T-cell (primary cell): Measurements from ENCODE around the gene SESN1. TPM values are rescaled to one million over a fixed set of nuclear protein-coding genes. Genes with fewer than 3 reads are reported as not detected.

Experiments
- ATAC-seq, 4 experiments: fragments of 200-7000 bp in 3 of 4; fragments of 150-1000 bp in 1 of 4; cut with Tn5 transposase; replicated peaks in 1 of 4; 1 replicate in 3 of 4; 2 replicates in 1 of 4; pipeline ENCODE4 v1.10.0; 2021; ENCODE audit warnings: moderate library complexity in 3 of 4, mild to moderate bottlenecking in 2 of 4, moderate number of reproducible peaks in 1 of 4
- CTCF ChIA-PET, 2 donors: fragments of 300-600 bp; sonication (Branson Sonifier 250); formaldehyde crosslinking; loops; one replicate each; lab custom pipeline; 2022; ENCODE audit warnings: antibody characterized with exemption in 2 of 2; lab: Charles Lee
- POLR2A ChIA-PET, 2 donors: fragments of 300-600 bp; sonication (Branson Sonifier 250); formaldehyde crosslinking; loops; one replicate each; lab custom pipeline; 2022; ENCODE audit warnings: antibody characterized with exemption in 2 of 2; lab: Charles Lee
- DNase-seq, 35 experiments: peaks; one replicate each; pipeline versions ENCODE4 v3.0.0 to v3.0.0-alpha.2; 2013 to 2023
- H3K27ac ChIP-seq: one replicate; pipeline ENCODE4 v1.5.1; 2013; ENCODE audit warnings: low read length
- H3K27me3 ChIP-seq, 2 experiments: replicated peaks in 1 of 2; 1 replicate in 1 of 2; 2 replicates in 1 of 2; pipeline versions ENCODE4 v1.6.1 to v1.7.0; 2013; ENCODE audit warnings: low read length in 1 of 2, mixed read lengths in 1 of 2; ENCODE audit not compliant: control insufficient read depth in 2 of 2, insufficient read depth in 2 of 2; ENCODE audit errors: extremely low read depth in 1 of 2
- H3K36me3 ChIP-seq, 2 donors: 1 replicate in 1 of 2; 2 replicates in 1 of 2; pipeline versions ENCODE4 v1.6.1 to v1.7.0; 2013; ENCODE audit warnings: low read length in 1 of 2; ENCODE audit not compliant: control insufficient read depth in 2 of 2, insufficient read depth in 1 of 2; ENCODE audit errors: extremely low read depth in 1 of 2
- H3K4me1 ChIP-seq, 2 experiments: 1 replicate in 1 of 2; 2 replicates in 1 of 2; pipeline versions ENCODE4 v1.6.1 to v1.7.0; 2013; ENCODE audit warnings: low read length in 2 of 2, mixed read lengths in 1 of 2; ENCODE audit not compliant: insufficient read depth in 2 of 2, control insufficient read depth in 1 of 2; ENCODE audit errors: extremely low read depth in 1 of 2
- H3K4me3 ChIP-seq, 2 donors: 1 replicate in 1 of 2; 2 replicates in 1 of 2; pipeline versions ENCODE4 v1.5.1 to v1.7.0; 2013; ENCODE audit warnings: mild to moderate bottlenecking in 2 of 2, low read length in 1 of 2, moderate library complexity in 1 of 2; ENCODE audit not compliant: control insufficient read depth in 1 of 2; ENCODE audit errors: extremely low read depth in 1 of 2
- H3K9me3 ChIP-seq: 2 replicates; pipeline ENCODE4 v1.7.0; 2013
- H3K27ac Mint-ChIP-seq, 2 donors: one replicate each; pipeline ENCODE4 v1.8.0; 2020 to 2021; ENCODE audit warnings: mild to moderate bottlenecking in 2 of 2, mixed read lengths in 2 of 2
- H3K27me3 Mint-ChIP-seq, 2 donors: one replicate each; pipeline ENCODE4 v1.8.0; 2021 to 2022; ENCODE audit warnings: mixed read lengths in 2 of 2
- H3K36me3 Mint-ChIP-seq: one replicate; pipeline ENCODE4 v1.8.0; 2021; ENCODE audit warnings: mixed read lengths
- H3K4me1 Mint-ChIP-seq, 3 donors: one replicate each; pipeline ENCODE4 v1.8.0; 2020 to 2022; ENCODE audit warnings: mixed read lengths in 3 of 3, mild to moderate bottlenecking in 1 of 3
- H3K4me3 Mint-ChIP-seq, 3 donors: one replicate each; pipeline ENCODE4 v1.8.0; 2020 to 2022; ENCODE audit warnings: mild to moderate bottlenecking in 3 of 3, mixed read lengths in 3 of 3, moderate library complexity in 3 of 3
- H3K9me3 Mint-ChIP-seq, 3 donors: one replicate each; pipeline ENCODE4 v1.8.0; 2020 to 2022; ENCODE audit warnings: mixed read lengths in 3 of 3
- WGBS: methylation state at CpG from one replicate; pipeline ENCODE4 v1.1.5; 2013; ENCODE audit warnings: missing lambda C conversion rate; ENCODE audit not compliant: insufficient coverage; 5-methylcytosine and 5-hydroxymethylcytosine counted together
- total RNA-seq, 35 experiments: library from RNA in 6 of 35; stranded (reverse) in 6 of 35; fragments of 120-200 nt in 1 of 35; gene quantifications; one replicate each; pipeline versions ENCODE4 v1.2.1 to v1.2.4 and lab custom pipeline; 2013 to 2026

The SESN1 gene
- total RNA-seq, 5 donors from 2014 or later (not counting 1 experiment from before 2014, with no cell fraction given) = 24.2 to 75.5 (median 33.1) TPM

DNA sequence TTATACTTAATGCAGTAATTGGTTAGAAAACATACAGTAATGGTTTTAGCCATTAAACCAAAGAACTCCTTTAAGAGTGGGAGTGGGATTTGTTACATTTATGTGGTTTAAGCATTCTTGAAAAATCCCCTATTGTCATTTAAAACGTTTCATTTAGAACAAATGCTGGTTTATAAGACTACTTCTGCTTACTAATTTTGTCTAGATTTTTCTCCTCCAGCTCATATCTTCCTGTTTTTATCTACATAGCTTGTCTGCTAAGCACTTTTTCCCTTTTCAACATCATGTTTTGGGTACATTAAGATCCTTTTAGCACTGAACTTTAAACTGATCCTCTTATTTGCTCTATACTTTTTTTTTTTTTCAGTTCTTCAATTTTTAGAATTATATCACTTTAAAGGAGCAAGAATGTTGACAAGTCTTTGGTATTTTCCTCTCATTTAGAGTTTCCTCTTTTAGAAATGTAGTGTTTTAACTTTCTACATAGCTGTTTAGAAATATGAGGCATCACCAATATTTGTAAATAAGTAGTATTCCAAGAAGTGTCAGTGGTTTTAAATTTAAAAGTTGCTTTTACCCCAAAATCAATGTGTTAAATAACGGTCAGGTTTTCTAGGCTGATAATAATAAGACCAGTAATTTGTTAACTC is 80.9 kb downstream of the SESN1 start:
- Mint-ChIP-seq H3K27ac (peak overlapping the region; percentile 86 to 95), H3K4me3 (peak overlapping the region in 2 of 3 donors; percentile 21 to 39), H3K9me3 (no peaks in the 10 kb centered on the region), H3K27me3 (no peaks in the 10 kb centered on the region), H3K4me1 (peaks cover 56 to 61% (median 59%) of the 10 kb centered on the region in 3 donors), H3K36me3 (no peaks in the 10 kb centered on the region)
- H3K9me3 ChIP-seq = no peaks in the 10 kb centered on the region
- peak overlapping the region; percentile 54 for H3K27ac ChIP-seq
- POLR2A ChIA-PET = interaction anchor here (0.6 to 0.7 kb wide), 2 partner anchors 26 to 163 kb away, joined by 3 read pairs; no protein-coding TSS in a partner anchor
- CTCF ChIA-PET = interaction anchor here in 1 of 2 donors (0.6 to 10.6 kb wide), 3 partner anchors 59 to 79 kb away, joined by 3 to 77 read pairs (median 4); no protein-coding TSS in a partner anchor
- ATAC-seq = no peak
- no peak for DNase-seq
- no CpG with 5 or more reads among the region's 2 CpGs for WGBS
- H3K36me3 ChIP-seq = no peaks in the 10 kb centered on the region
- H3K4me3 ChIP-seq = no peak overlapping the region
- H3K4me1 ChIP-seq = peaks cover 19 to 23% of the 10 kb centered on the region in 2 experiments
- H3K27me3 ChIP-seq = no peaks in the 10 kb centered on the region

DNA sequence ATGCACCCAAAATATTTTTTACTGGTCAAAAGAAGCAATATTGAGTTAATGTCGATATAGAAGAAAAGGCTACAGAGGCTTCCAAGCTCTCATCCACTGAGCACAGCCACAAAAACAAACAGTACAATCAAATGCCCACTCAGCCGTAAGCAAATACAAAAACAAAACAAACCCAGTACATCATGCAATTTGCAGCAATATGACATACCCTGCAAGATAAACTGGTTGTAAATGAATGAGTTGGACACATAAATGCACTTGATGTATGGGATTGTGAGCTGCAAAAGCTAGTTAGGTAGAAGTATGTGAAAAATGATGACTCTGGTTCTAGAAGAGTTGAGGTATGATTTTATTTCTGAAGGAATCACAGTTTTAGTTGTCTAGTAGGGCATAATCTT is 83.9 kb downstream of the SESN1 start:
- H3K36me3 ChIP-seq = no peaks in the 10 kb centered on the region
- H3K4me3 ChIP-seq = no peak overlapping the region
- Mint-ChIP-seq H3K27ac (peak overlapping the region; percentile 98 to 99), H3K9me3 (no peaks in the 10 kb centered on the region), H3K4me1 (peaks cover 70 to 80% (median 72%) of the 10 kb centered on the region in 3 donors), H3K4me3 (peak overlapping the region; percentile 83 to 98 (median 97)), H3K36me3 (no peaks in the 10 kb centered on the region), H3K27me3 (no peaks in the 10 kb centered on the region)
- H3K27me3 ChIP-seq = no peaks in the 10 kb centered on the region
- no peak for ATAC-seq
- WGBS = no CpG with 5 or more reads among the region's 2 CpGs
- no peaks in the 10 kb centered on the region for H3K9me3 ChIP-seq
- peaks cover 19 to 41% of the 10 kb centered on the region in 2 experiments for H3K4me1 ChIP-seq
- H3K27ac ChIP-seq = peak overlapping the region; percentile 96
- CTCF ChIA-PET = interaction anchor here (0.7 to 10.6 kb wide), 11 partner anchors 9 to 452 kb away, joined by 3 to 77 read pairs (median 3); no protein-coding TSS in a partner anchor
- POLR2A ChIA-PET = interaction anchor here (0.6 to 1.8 kb wide), 8 partner anchors 12 to 488 kb away, joined by 3 to 8 read pairs (median 4); no protein-coding TSS in a partner anchor
- DNase-seq = no peak

DNA sequence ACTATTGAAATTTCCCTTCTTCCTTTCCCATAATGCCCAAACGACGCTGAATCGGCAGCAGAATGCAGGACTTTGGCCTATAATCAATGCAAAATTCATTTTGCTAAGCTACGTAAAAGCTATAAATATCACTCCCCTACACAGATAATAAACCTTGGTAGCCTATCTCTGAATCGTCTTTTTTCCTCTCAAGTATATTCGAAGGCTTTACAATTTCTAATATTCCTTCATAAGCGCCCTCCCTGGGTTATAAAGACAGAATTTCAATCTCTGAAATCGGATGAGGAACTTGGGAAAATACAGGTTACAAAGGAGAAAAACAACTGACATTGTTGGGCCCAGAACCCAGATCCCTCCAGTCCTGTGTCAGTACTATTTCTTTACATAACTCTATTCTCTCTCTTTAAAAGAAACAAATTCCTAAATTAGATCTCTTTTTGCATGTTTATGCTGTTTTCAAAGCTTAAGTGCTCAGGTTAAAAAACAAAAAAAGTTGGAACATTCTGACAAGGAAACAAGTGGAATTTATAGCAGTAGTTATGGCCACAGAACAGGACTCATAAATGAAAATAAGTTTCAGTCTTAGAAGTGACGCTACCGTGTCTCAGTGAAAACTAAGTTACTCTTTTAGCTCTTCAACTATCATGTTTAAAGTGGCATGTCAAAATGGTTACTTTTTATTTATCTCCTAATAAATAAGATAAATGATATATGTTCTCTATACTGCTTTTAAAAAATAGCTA is 84.5 kb downstream of the SESN1 start:
- CTCF ChIA-PET = interaction anchor here (0.7 to 10.6 kb wide), 11 partner anchors 9 to 452 kb away, joined by 3 to 77 read pairs (median 3); no protein-coding TSS in a partner anchor
- Histone ChIP-seq H3K36me3 (no peaks in the 10 kb centered on the region), H3K9me3 (no peaks in the 10 kb centered on the region), H3K4me1 (peaks cover 19 to 41% of the 10 kb centered on the region in 2 experiments), H3K27ac (peak overlapping the region; percentile 96), H3K27me3 (no peaks in the 10 kb centered on the region), H3K4me3 (peak overlapping the region; percentile 79 to 97)
- ATAC-seq (peak in 3 of 4 experiments; percentile 2 to 10 (median 8)), DNase-seq (peak in 1 of 35 experiments; percentile 30)
- peaks cover 67 to 80% (median 68%) of the 10 kb centered on the region in 3 donors for H3K4me1 Mint-ChIP-seq
- H3K27me3 Mint-ChIP-seq = no peaks in the 10 kb centered on the region
- no peaks in the 10 kb centered on the region for H3K9me3 Mint-ChIP-seq
- peak overlapping the region; percentile 83 to 98 (median 97) for H3K4me3 Mint-ChIP-seq
- POLR2A ChIA-PET = interaction anchor here (0.6 to 1.8 kb wide), 12 partner anchors 23 to 522 kb away, joined by 3 to 8 read pairs (median 4); partner anchors contain the start of gene SESN1 (in 1 of the 2)
- H3K27ac Mint-ChIP-seq = peak overlapping the region; percentile 98 to 99
- H3K36me3 Mint-ChIP-seq = no peaks in the 10 kb centered on the region
- 4% methylated on average over 4 of the region's 10 CpGs for WGBS

DNA sequence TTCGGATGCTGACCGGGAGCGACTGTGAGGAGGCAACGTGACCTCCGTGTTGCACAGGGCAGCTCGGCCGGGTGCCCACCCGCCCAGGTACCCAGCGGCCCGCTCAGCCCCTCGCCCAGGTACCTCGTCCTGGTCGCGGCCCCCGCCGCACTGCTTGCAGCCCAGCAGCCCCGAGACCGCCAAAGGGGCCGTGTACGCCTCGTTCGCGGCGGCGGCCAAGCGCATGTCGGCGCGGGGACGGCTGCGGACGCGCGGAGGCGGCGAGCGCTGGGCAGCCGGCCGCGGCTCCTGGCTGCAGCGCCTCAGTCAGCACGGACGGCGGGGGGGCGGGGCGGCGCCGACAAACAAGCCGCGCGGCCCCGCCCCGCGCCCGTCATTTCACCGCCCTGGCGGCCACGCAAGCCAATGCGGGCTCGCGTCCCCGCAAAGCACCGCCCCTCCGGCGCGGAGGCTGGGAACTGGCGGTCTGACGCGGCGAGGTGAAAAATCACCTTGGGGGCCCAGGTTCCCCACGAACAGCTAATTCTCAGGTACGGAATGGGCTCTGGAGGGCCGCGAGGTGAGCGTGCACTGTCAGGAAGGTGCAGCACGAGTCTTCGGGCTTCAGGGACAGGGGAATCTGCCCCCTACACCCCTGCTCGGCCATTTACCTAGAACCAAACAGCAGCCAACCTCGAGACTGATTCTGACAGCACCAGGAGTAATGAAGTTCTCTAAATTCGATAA is 85.2 kb downstream of the SESN1 start:
- H3K4me1 Mint-ChIP-seq = peaks cover 67 to 80% (median 68%) of the 10 kb centered on the region in 3 donors
- WGBS = under 1% methylated on average over 74 of the region's 80 CpGs
- ChIA-PET POLR2A (interaction anchor here (0.6 to 1.8 kb wide), 11 partner anchors 10 to 682 kb away, joined by 3 to 8 read pairs (median 3); partner anchors contain the start of gene SESN1 (in 1 of the 2)), CTCF (interaction anchor here (0.6 to 10.6 kb wide), 7 partner anchors 26 to 73 kb away, joined by 3 to 77 read pairs (median 4); no protein-coding TSS in a partner anchor)
- H3K4me3 ChIP-seq = peak overlapping the region; percentile 97
- DNase-seq (peak; percentile 84 to 97 (median 91)), ATAC-seq (peak; percentile 96 to 99 (median 97))
- peak overlapping the region; percentile 96 for H3K27ac ChIP-seq
- H3K36me3 ChIP-seq = no peaks in the 10 kb centered on the region
- no peaks in the 10 kb centered on the region for H3K9me3 Mint-ChIP-seq
- H3K9me3 ChIP-seq = no peaks in the 10 kb centered on the region
- H3K27me3 ChIP-seq = no peaks in the 10 kb centered on the region
- H3K36me3 Mint-ChIP-seq = no peaks in the 10 kb centered on the region
- H3K4me3 Mint-ChIP-seq = peak overlapping the region; percentile 83 to 98 (median 97)
- no peaks in the 10 kb centered on the region for H3K27me3 Mint-ChIP-seq
- H3K4me1 ChIP-seq = peaks cover 17 to 39% of the 10 kb centered on the region in 2 experiments
- peak overlapping the region; percentile 98 to 99 for H3K27ac Mint-ChIP-seq

DNA sequence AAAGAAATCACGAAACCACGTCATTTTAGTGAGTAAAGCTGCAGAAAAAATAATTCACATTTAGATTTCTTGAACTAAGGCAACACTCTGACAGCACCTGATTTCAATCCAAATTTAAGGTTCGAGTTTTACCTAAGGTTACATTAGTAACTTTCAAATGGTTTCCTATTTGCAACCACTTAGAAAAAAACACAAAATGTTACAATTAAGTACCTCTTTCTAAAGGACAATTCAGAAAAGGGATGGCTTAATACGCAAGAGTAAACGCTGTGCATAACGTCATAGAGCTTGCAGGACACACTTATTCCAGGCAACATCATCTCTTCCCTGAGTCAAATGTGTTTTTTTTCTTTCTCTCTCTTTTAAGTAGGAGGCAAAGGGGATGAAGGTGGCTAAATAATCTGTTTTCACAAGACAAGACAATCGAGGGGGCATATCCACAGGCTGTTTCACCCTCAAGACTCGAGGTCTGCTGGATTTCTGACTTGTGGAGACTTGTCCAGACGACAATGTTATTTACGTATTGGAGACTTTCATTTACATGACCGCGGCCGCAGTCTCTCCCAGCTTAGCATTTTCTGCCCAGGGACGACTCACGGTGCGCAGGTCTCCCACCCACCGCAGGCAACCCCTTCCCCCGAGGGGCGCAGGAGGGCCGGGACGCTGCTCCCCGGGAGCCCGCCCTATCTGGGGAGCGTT is 86.0 kb downstream of the SESN1 start:
- CTCF ChIA-PET = interaction anchor here in 1 of 2 donors (0.7 to 10.6 kb wide), 5 partner anchors 64 to 489 kb away, joined by 3 to 77 read pairs (median 3); no protein-coding TSS in a partner anchor
- H3K27ac Mint-ChIP-seq = peak overlapping the region; percentile 90 to 94
- H3K4me3 ChIP-seq = peak overlapping the region; percentile 97
- peaks cover 17 to 32% of the 10 kb centered on the region in 2 experiments for H3K4me1 ChIP-seq
- peak overlapping the region; percentile 85 for H3K27ac ChIP-seq
- H3K36me3 ChIP-seq = no peaks in the 10 kb centered on the region
- no peaks in the 10 kb centered on the region for H3K36me3 Mint-ChIP-seq
- no peaks in the 10 kb centered on the region for H3K9me3 ChIP-seq
- peaks cover 65 to 81% (median 66%) of the 10 kb centered on the region in 3 donors for H3K4me1 Mint-ChIP-seq
- POLR2A ChIA-PET = interaction anchor here in 1 of 2 donors (0.6 to 1.3 kb wide), 3 partner anchors 64 to 1184 kb away, joined by 3 to 6 read pairs (median 3); no protein-coding TSS in a partner anchor
- H3K27me3 Mint-ChIP-seq = no peaks in the 10 kb centered on the region
- WGBS = 0% methylated on average over 15 of the region's 24 CpGs
- no peaks in the 10 kb centered on the region for H3K9me3 Mint-ChIP-seq
- H3K4me3 Mint-ChIP-seq = peak overlapping the region; percentile 83 to 98 (median 96)
- peak in 11 of 35 experiments; percentile 1 to 48 (median 16) for DNase-seq
- ATAC-seq = peak; percentile 7 to 26 (median 16)
- no peaks in the 10 kb centered on the region for H3K27me3 ChIP-seq
